SK-N-SH (cell line): ENCODE measurements around the gene MICU2.

ENCODE experiments used
- ELF1 ChIP-seq: IDR thresholded peaks from 2 replicates; pipeline ENCODE4 v1.4.0; 2012
- POLR2AphosphoS5 ChIP-seq: IDR thresholded peaks from 2 replicates; pipeline ENCODE4 v1.6.1; 2012; ENCODE audit warnings: low read depth, low read length
- SIN3A ChIP-seq: IDR thresholded peaks from 2 replicates; pipeline ENCODE4 v1.6.1; 2012; ENCODE audit warnings: low read depth, mild to moderate bottlenecking, low read length, moderate library complexity, borderline replicate concordance
- TAF1 ChIP-seq: IDR thresholded peaks from 2 replicates; pipeline ENCODE4 v1.6.1; 2012; ENCODE audit warnings: low read depth, mild to moderate bottlenecking, low read length, moderate library complexity, borderline replicate concordance
- YY1 ChIP-seq: IDR thresholded peaks from 2 replicates; pipeline ENCODE4 v1.4.0; 2012; ENCODE audit warnings: low read depth, mild to moderate bottlenecking
- TF ChIP-seq, protein P1 (sequence below): fragments of 200-600 bp; sonication (generic); IDR thresholded peaks from 2 replicates; pipeline ENCODE4 v1.6.1; 2017; ENCODE audit warnings: antibody characterized with exemption, mild to moderate bottlenecking, moderate library complexity
- TF ChIP-seq, protein P2 (sequence below): IDR thresholded peaks from 2 replicates; pipeline ENCODE4 v1.4.0; 2012; ENCODE audit warnings: low read depth

DNA sequence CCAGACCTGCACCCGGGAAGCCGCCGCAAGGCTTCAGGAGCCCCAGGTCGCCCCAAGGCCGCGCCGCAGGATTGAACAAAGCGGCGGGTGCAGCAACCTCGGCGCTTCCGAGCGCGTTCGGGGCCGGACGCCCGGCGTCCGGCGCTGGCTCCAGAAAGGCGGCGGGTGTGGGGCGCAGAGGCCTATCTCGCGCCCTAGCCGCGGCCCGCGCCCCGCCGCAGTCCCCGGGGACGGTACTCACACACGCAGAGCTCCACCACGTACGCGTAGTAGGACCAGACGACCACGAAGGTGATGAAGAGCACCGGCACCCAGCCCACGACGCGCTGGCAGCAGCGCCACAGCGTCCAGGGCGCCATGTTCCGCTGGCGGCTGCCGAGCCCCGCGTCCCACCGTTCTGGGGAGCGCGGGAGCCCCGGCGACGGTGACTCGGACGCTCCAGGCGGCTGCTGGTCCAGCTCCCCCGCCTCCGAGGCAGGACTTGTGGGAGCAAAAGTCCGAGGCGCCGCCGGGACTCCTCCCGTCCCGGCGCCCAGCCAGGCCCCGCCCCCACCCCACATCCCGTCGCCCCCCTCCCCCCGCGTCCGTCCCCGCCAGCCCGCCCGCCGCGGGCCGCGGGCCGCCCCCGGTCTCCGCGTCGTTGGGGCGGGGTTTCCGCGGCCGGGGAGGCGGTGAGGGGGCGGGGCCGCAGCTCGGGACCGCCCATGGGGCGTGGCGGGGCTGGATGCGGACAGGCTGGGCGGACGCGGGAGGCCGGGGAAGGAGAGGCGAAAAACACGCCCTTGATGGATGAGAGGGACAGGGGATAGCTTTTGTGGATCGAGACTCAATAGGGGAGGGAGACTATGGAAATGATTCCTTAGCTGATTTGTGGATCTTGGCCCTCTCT, 144.9 kb downstream of the MICU2 start, which contains the start of gene ZDHHC20:
- TF ChIP-seq, protein P1, sequence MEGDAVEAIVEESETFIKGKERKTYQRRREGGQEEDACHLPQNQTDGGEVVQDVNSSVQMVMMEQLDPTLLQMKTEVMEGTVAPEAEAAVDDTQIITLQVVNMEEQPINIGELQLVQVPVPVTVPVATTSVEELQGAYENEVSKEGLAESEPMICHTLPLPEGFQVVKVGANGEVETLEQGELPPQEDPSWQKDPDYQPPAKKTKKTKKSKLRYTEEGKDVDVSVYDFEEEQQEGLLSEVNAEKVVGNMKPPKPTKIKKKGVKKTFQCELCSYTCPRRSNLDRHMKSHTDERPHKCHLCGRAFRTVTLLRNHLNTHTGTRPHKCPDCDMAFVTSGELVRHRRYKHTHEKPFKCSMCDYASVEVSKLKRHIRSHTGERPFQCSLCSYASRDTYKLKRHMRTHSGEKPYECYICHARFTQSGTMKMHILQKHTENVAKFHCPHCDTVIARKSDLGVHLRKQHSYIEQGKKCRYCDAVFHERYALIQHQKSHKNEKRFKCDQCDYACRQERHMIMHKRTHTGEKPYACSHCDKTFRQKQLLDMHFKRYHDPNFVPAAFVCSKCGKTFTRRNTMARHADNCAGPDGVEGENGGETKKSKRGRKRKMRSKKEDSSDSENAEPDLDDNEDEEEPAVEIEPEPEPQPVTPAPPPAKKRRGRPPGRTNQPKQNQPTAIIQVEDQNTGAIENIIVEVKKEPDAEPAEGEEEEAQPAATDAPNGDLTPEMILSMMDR = no peak
- TF ChIP-seq TAF1 = peak; percentile 71; the same call in 1 of the 2 replicates
- TF ChIP-seq SIN3A = no peak
- peak; percentile 52 for TF ChIP-seq POLR2AphosphoS5
- no peak for TF ChIP-seq YY1
- TF ChIP-seq, protein P2, sequence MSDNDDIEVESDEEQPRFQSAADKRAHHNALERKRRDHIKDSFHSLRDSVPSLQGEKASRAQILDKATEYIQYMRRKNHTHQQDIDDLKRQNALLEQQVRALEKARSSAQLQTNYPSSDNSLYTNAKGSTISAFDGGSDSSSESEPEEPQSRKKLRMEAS = no peak
- TF ChIP-seq ELF1 = no peak
